ENCODE data around the gene STK35. TPM values are rescaled to one million over a fixed set of nuclear protein-coding genes. Genes with fewer than 3 reads are reported as not detected.

The STK35 gene
- total RNA-seq, 2 experiments from 2014 or later, result 18.0 to 18.4 TPM

- CTCF ChIA-PET, result interaction anchor here (0.8 kb wide), 2 partner anchors 9 to 11 kb away, joined by 3 read pairs; no protein-coding TSS in a partner anchor
- peaks cover 32% of the 10 kb centered on the region for H3K4me1 Mint-ChIP-seq (ENCODE audit: low read depth)
- intact Hi-C loops (cut with micrococcal nuclease), result no loop called here
- DNase-seq (no peak), ATAC-seq (no peak)
- H3K27me3 Mint-ChIP-seq, result no peaks in the 10 kb centered on the region
- H3K9me3 Mint-ChIP-seq, result no peaks in the 10 kb centered on the region
- POLR2A ChIA-PET, result interaction anchor here (1.8 kb wide), 1 partner anchor 18 kb away, joined by 3 read pairs; no protein-coding TSS in a partner anchor
- H3K36me3 Mint-ChIP-seq (ENCODE audit: low read depth), result peaks cover 10% of the 10 kb centered on the region
- TF ChIP-seq CTCF (IDR thresholded peaks at IDR 0.05), result no peak
- H3K4me3 Mint-ChIP-seq, result no peak overlapping the region
- H3K27ac Mint-ChIP-seq, result no peak overlapping the region
Observed at GRCh38 chr20:2133318-2134183, 31.9 kb downstream of the STK35 start.

GRCh38 chr20:2135013-2135412 lies 33.4 kb downstream of the STK35 start:
- ATAC-seq (no peak), DNase-seq (no peak)
- ChIA-PET CTCF (no interaction called here), POLR2A (interaction anchor here (0.7 kb wide), 1 partner anchor 1865 kb away, joined by 4 read pairs; no protein-coding TSS in a partner anchor)
- H3K36me3 Mint-ChIP-seq (ENCODE audit: low read depth), result peaks cover 5% of the 10 kb centered on the region
- intact Hi-C loops (cut with micrococcal nuclease), result no loop called here
- H3K9me3 Mint-ChIP-seq, result no peaks in the 10 kb centered on the region
- no peak overlapping the region for H3K27ac Mint-ChIP-seq
- no peak for TF ChIP-seq CTCF (IDR thresholded peaks at IDR 0.05)
- H3K4me1 Mint-ChIP-seq (ENCODE audit: low read depth), result peaks cover 23% of the 10 kb centered on the region
- no peak overlapping the region for H3K4me3 Mint-ChIP-seq
- H3K27me3 Mint-ChIP-seq, result no peaks in the 10 kb centered on the region

- peaks cover 17% of the 10 kb centered on the region for H3K4me1 Mint-ChIP-seq (ENCODE audit: low read depth)
- POLR2A ChIA-PET, result interaction anchor here (1.2 kb wide), 1 partner anchor 20 kb away, joined by 4 read pairs; no protein-coding TSS in a partner anchor
- H3K9me3 Mint-ChIP-seq, result no peaks in the 10 kb centered on the region
Observed at GRCh38 chr20:2136275-2136674, 34.6 kb downstream of the STK35 start.

GRCh38 chr20:2137552-2138201 lies 36.0 kb downstream of the STK35 start:
- TF ChIP-seq CTCF (IDR thresholded peaks at IDR 0.05), result no peak
- DNase-seq (no peak), ATAC-seq (no peak)
- POLR2A ChIA-PET, result no interaction called here
- no peak overlapping the region for H3K4me3 Mint-ChIP-seq
- H3K27me3 Mint-ChIP-seq, result no peaks in the 10 kb centered on the region
- peaks cover 18% of the 10 kb centered on the region for H3K4me1 Mint-ChIP-seq (ENCODE audit: low read depth)
- peaks cover 3% of the 10 kb centered on the region for H3K36me3 Mint-ChIP-seq (ENCODE audit: low read depth)
- H3K27ac Mint-ChIP-seq, result no peak overlapping the region
- intact Hi-C loops (cut with micrococcal nuclease), result no loop called here
- H3K9me3 Mint-ChIP-seq, result no peaks in the 10 kb centered on the region
- CTCF ChIA-PET, result no interaction called here

More at GRCh38 chr20:2136275-2136674, 34.6 kb downstream of the STK35 start:
- DNase-seq (no peak), ATAC-seq (no peak)
- peaks cover 6% of the 10 kb centered on the region for H3K36me3 Mint-ChIP-seq (ENCODE audit: low read depth)
- CTCF ChIA-PET, result interaction anchor here (0.9 kb wide), 1 partner anchor 43 kb away, joined by 3 read pairs; no protein-coding TSS in a partner anchor
- intact Hi-C loops (cut with micrococcal nuclease), result no loop called here
- H3K27ac Mint-ChIP-seq, result no peak overlapping the region
- no peak for TF ChIP-seq CTCF (IDR thresholded peaks at IDR 0.05)
- no peak overlapping the region for H3K4me3 Mint-ChIP-seq
- H3K27me3 Mint-ChIP-seq, result no peaks in the 10 kb centered on the region

- ATAC-seq (no peak), DNase-seq (no peak)
- H3K27ac Mint-ChIP-seq, result no peak overlapping the region
- H3K4me1 Mint-ChIP-seq (ENCODE audit: low read depth), result peaks cover 12% of the 10 kb centered on the region
- intact Hi-C loops (cut with micrococcal nuclease), result no loop called here
- no peaks in the 10 kb centered on the region for H3K9me3 Mint-ChIP-seq
- TF ChIP-seq CTCF (IDR thresholded peaks at IDR 0.05), result no peak
- H3K36me3 Mint-ChIP-seq (ENCODE audit: low read depth), result peaks cover 3% of the 10 kb centered on the region
- no peak overlapping the region for H3K4me3 Mint-ChIP-seq
- CTCF ChIA-PET, result no interaction called here
- POLR2A ChIA-PET, result no interaction called here
- H3K27me3 Mint-ChIP-seq, result no peaks in the 10 kb centered on the region
Observed at GRCh38 chr20:2138396-2138795, 36.8 kb downstream of the STK35 start.

All from activated CD8-positive, alpha-beta T cell treated with anti-CD3 and anti-CD28 coated beads for 36 hours (primary cell).